CD4-positive, alpha-beta T cell treated with Interleukin-2 at 100 ng/mL for 4 hours (primary cell): ENCODE data around the gene CKM.
"Not testable (repeated sequence)": the region's sequence is repeated elsewhere in the genome, so short reads cannot be mapped to it uniquely, and the experiment has no call there.

Experiments
- DNase-seq: peaks from one replicate; pipeline ENCODE4 v3.0.0-alpha.2; 2020; ENCODE audit warnings: low spot score

The CKM gene

DNA sequence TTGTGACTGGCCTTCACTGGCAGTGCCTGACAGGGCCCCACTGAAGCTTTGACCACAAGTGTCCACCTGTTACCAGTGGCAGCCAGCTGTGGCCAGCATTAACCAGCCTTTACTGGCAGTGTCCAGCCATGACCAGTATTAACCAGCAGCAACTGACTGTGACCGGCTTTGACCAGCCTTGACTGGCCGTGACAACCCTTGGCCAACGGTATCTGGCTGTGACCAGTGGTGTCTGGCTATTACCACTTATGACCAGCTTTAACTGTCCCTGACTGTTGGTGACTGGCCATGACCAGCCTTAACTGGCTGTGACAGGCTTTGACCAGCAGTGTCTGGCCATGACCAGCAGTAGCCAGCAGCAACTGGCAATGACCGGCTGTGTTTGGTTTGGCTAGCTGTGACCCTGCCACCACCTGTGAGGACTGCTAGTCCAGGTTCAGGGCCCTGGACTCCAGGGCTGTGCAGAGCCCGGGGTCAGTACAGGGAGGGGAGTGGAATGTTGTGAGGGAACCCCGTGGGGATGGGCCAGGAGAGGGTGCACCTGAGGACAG lies 32.2 kb downstream of the CKM start:
- no peak for DNase-seq

GRCh38 chr19:45283443-45284033 lies 39.1 kb downstream of the CKM start:
- DNase-seq, result no peak

- DNase-seq, result no peak
These were observed 42.2 kb downstream of the CKM start for GRCh38 chr19:45280471-45280961.

- DNase-seq, result no peak
These were observed 43.0 kb downstream of the CKM start for GRCh38 chr19:45279587-45280192.

- no peak for DNase-seq
These were observed 44.6 kb downstream of the CKM start for GRCh38 chr19:45278087-45278486.

DNA sequence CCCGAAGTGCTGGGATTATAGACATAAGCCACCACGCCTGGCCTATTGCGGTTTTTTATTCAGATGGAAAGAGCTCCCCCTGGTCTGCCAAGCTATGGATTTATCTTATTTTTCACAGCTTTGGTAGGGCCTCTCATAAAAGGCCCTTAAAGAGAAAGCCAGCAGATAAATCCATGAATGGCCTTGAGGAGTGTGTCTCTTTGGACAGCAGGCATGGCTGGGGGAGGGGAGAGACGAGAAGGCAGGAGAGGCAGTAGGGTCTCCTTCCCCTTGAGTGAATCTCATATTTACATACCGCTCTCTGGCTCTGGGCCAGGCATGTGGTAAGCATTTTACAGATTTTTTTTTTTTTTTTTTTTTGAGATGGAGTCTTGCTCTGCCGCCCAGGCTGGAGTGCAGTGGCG lies 46.4 kb downstream of the CKM start:
- no peak for DNase-seq

DNA sequence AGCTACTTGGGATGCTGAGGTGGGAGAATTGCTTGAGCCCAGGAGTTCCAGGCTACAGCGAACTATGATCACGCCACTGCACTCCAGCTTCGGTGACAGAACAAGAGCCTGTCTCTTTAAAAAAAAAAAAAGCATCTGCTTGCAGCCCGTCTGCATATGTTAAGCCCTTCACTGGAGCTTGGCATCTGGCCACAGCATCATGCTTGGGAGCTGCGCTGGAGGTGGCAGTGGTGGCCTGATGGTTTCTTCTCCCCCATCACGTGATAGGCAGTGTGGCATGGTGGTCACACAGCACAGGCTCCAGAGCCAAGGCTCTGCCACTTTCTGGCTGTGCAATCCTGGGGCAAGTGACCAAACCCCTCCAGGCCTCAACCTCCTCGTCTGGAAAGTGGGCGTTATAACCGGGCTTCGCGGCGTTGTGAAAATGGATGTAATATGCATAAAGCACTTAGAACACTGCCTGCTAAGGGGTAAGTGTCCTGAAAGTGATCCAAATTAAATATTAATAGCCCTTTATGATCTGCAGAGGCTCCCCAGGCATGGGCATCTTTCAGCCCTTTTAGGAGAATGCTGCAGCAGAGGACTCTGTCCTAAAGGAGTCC lies 47.2 kb downstream of the CKM start:
- no peak for DNase-seq

DNA sequence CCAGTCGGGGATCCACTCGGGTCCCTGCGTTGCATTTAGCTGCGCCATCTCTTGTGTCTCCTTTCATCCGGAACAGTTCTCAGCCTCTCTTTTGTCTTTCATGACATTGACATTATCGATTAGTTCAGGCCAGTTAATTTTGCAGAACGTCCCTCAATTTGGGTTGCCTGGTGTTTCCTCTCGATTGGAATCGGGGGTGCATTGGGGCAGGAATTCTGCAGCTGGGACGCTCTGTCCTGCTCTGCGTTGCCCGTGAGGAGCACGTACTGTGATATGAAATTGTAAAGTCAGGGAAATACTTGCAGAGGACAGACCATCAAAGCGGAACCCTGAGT lies 49.2 kb downstream of the CKM start:
- no peak for DNase-seq

GRCh38 chr19:45271735-45272108 lies 51.0 kb downstream of the CKM start:
- DNase-seq, result no peak

- DNase-seq, result no peak
These were observed 51.5 kb downstream of the CKM start for GRCh38 chr19:45271098-45271734.

GRCh38 chr19:45269939-45270338 lies 52.7 kb downstream of the CKM start:
- DNase-seq, result not testable (repeated sequence)

DNA sequence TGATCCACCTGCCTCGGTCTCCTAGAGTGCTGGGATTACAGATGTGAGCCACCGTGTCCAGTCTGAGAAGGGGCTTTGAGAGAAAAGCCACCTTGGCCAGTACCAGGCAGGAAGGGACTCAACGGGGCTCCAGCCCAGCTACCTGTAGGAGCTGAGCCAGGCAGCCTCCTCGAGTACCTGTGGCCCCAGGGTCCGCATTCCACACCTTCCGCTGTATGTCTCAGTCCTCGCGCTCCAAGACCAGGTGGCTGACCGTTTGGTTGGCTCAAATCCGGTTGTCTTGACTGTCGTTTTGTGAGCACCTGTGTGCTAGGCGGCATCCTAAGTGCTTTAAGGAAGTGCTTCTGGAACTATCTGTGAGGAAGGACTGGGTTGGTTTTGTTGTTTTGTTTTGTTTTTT lies 55.4 kb downstream of the CKM start:
- no peak for DNase-seq

DNA sequence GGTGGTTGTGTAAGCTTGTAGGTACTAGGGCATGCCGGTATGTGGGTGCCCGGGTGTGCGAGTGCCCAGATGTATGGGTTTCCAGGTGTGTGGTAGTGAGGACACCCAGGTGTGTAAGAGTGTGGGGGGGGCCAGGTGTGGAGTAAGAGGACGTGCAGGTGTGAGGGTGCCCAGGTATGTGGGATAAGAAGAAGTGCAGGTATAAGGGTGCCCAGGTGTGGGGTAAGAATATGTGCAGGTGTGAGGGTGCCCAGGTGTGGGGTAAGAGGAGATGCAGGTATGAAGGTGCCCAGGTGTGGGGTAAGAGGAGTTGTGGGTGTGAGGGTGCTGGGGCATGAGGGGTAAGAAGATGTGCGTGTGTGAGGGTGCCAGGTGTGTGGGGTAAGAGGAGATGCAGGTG lies 57.3 kb downstream of the CKM start:
- DNase-seq, result no peak

DNA sequence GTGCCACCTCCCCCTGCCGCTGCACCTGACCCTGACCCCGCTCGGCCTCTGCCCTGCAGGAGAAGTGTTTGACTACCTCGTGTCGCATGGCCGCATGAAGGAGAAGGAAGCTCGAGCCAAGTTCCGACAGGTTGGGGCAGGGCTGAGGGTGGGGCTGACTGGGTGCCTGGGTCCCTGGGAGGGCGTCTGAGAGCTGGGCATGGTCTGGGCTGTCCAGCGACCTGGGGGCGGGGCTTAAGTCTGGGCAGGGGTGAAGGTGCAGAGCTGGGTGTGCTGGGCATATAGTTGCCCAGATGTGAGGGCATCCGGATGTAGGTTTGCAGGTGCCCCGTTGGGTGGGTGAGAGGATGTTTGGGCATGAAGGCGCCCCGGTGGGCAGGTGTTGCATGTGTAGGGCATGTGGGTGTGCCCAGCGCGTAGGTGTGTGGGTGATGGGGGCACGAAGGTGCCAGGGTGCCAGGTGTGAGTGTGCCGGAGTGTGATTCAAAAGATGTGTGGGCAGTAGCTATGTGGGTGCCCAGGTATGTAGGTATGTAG lies 57.8 kb downstream of the CKM start:
- no peak for DNase-seq

DNA sequence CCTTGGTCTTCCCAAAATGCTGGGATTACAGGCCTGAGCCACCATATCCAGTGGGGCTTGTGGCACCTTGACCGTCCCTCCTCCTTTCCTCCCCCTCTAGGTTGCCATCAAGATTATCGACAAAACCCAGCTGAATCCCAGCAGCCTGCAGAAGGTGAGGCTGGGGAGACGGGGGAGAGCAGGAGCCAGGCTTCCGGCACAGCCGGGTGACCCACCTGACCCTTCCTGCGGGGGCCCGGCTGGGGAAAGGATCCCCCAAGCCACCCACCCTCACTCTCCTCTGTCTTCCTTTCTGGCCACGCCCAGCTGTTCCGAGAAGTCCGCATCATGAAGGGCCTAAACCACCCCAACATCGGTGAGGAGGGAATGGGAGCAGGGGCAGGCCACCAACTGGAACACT lies 59.7 kb downstream of the CKM start:
- no peak for DNase-seq

DNA sequence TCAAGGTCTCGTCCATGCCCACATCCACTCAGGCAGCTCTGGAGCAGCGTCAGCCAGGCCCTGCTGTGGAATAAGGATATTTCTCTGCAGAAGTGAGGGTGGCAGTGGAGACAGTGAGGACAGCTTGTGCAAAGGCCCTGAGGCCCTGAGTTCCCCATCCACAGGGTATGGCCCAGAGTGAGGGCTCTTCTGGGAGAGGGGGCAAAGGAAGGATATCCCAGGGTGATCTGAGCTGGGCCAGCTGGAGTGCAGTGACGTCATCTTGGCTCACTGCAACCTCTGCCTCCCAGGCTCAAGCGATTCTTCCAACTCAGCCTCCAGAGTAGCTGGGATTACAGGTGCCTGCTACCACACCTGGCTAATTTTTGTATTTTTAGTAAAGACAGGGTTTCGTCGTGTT lies 60.1 kb downstream of the CKM start:
- DNase-seq, result no peak

GRCh38 chr19:45258862-45259261 lies 63.8 kb downstream of the CKM start:
- no peak for DNase-seq

- no peak for DNase-seq
These were observed 65.8 kb downstream of the CKM start for GRCh38 chr19:45256836-45257235.
